T-helper 17 cell (primary cell): ENCODE data around the gene VWC2L. TPM values are rescaled to one million over a fixed set of nuclear protein-coding genes. Genes with fewer than 3 reads are reported as not detected.

Experiments used
- ATAC-seq: fragments of 150-1000 bp; cut with Tn5 transposase; 2 replicates; pipeline ENCODE4 v1.10.0; 2021; ENCODE audit warnings: mild to moderate bottlenecking, moderate library complexity
- DNase-seq, 3 donors: peaks; one replicate each; pipeline versions ENCODE4 v3.0.0 to v3.0.0-alpha.2; 2020 to 2021
- H3K9me3 ChIP-seq: one replicate; pipeline ENCODE4 v1.7.0; 2013; ENCODE audit warnings: low read length, mild to moderate bottlenecking; ENCODE audit not compliant: control insufficient read depth, poor library complexity, severe bottlenecking
- H3K27ac Mint-ChIP-seq: one replicate; pipeline ENCODE4 v1.8.0; 2022; ENCODE audit warnings: mild to moderate bottlenecking, moderate library complexity, mixed read lengths
- H3K27me3 Mint-ChIP-seq: one replicate; pipeline ENCODE4 v1.8.0; 2022; ENCODE audit warnings: mixed read lengths
- H3K36me3 Mint-ChIP-seq: one replicate; pipeline ENCODE4 v1.8.0; 2022; ENCODE audit warnings: low read depth, mixed read lengths
- H3K4me1 Mint-ChIP-seq: one replicate; pipeline ENCODE4 v1.8.0; 2022; ENCODE audit warnings: mild to moderate bottlenecking, mixed read lengths
- H3K4me3 Mint-ChIP-seq: one replicate; pipeline ENCODE4 v1.8.0; 2022; ENCODE audit warnings: mild to moderate bottlenecking, moderate library complexity, mixed read lengths
- total RNA-seq, 4 donors: library from RNA in 2 of 4; stranded (reverse) in 2 of 4; gene quantifications; one replicate each; pipeline ENCODE4 v1.2.3 and lab custom pipeline; 2022 to 2026

Gene VWC2L
- total RNA-seq (not detected), total RNA-seq (lab: John Stamatoyannopoulos, UW) (0 reads per million in 2 donors)

DNA sequence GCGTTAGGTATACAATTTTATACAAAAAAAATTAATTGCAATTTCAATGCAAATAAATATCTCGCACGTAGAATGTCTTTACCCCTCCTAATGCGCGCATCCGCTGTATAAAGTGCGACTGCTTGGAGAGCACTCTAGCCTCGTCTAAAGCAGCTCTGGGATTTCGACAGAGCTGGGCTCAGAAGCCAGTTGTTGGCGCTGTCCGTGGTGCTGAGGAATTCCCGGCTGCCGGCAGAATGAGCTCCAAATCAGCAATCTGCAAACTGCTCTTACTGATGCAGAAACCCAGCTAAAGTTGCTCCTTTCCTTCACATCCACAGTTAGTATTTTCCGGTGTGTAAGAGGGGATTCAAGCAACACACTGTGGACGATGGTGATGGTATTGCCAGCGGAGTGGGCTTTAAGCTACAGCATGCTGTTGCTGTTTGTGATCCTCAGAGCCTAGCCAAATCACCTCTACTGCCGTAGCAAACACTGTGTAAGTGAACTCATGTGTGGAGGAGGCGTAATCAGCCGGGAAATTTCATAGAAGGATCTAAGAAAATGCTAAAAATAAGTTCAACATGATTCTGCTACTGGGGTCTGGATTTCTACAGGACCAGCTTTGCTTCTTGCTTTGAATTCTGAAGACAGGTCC, at the start of gene VWC2L:
Gene VWC2L (plus strand): TSS at position 137 of the 637 bp plus-strand sequence. CDS start 3,140 bp downstream, outside the sequence.
- Mint-ChIP-seq H3K4me3 (no peak within 1 kb of the TSS), H3K36me3 (no peaks in the 10 kb centered on the region), H3K4me1 (no peaks in the 10 kb centered on the region), H3K27ac (no peak within 1 kb of the TSS), H3K27me3 (no peaks in the 10 kb centered on the region)
- peak in 1 of 3 donors; percentile 5 for DNase-seq
- no peak for ATAC-seq
- H3K9me3 ChIP-seq = no peaks in the 10 kb centered on the region

DNA sequence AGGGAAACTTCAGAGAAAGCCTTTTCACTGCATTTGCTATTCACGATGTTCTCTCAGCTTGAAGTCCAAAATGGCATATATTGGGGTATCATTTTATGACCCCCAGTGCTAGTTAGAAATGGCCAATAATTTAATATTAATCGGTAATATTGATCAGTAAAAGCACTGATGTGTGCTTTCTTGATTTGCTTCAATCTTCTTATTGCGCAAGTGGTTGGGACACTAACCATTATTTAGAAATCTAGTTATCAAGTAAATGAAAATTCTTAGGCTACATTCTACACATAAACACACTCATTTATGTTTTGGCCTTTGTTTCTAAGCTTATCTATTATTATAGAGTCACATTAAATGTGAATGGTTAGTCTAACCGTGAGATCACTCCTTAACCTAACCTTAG, 49.7 kb upstream of the VWC2L start:
- ATAC-seq (no peak), DNase-seq (no peak)
- no peaks in the 10 kb centered on the region for H3K9me3 ChIP-seq
- no peaks in the 10 kb centered on the region for H3K4me1 Mint-ChIP-seq
- no peaks in the 10 kb centered on the region for H3K27me3 Mint-ChIP-seq
- no peak overlapping the region for H3K4me3 Mint-ChIP-seq
- H3K27ac Mint-ChIP-seq = no peak overlapping the region
- H3K36me3 Mint-ChIP-seq = no peaks in the 10 kb centered on the region

DNA sequence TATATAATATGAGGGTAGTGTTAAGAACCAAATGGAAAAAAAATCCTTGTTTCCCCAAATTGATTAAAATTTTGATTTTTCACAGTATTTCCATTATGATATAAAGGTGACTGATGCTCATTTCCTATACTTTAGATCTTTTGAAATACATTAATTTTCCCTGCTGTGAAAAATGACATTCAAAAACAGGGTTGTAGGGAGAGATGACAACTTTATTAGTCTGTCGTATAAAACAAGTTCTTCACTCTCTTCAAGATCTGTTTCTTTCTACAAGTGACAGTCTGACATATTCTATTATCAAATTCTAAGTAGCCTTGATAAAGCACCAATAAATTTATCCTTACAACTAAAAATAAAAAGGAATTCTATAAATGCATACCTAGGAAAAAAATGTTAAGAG, 45.3 kb upstream of the VWC2L start:
- Mint-ChIP-seq H3K27ac (no peak overlapping the region), H3K36me3 (no peaks in the 10 kb centered on the region), H3K4me1 (no peaks in the 10 kb centered on the region), H3K4me3 (no peak overlapping the region), H3K27me3 (no peaks in the 10 kb centered on the region)
- DNase-seq (no peak), ATAC-seq (no peak)
- no peaks in the 10 kb centered on the region for H3K9me3 ChIP-seq

DNA sequence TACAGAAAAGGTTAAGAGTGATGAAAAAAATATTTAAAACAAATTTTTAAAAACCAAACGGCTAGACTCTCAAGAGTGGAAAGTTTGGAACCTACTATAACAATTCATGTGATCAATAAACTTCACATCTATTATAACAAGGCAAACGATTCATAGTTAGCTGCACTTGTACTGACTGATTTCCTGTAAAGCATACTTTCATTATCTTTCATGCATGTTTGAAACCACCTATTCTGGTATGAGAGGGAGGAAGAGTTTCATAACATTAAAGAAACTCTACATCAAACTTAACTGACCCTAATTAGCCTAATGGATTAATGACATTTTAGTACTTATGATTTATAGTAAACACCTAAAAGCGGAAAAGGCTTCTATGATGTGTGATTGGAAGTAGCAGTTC, 43.7 kb upstream of the VWC2L start:
- Mint-ChIP-seq H3K4me1 (no peaks in the 10 kb centered on the region), H3K4me3 (no peak overlapping the region), H3K36me3 (no peaks in the 10 kb centered on the region), H3K27me3 (no peaks in the 10 kb centered on the region), H3K27ac (no peak overlapping the region)
- DNase-seq (no peak), ATAC-seq (no peak)
- no peaks in the 10 kb centered on the region for H3K9me3 ChIP-seq

DNA sequence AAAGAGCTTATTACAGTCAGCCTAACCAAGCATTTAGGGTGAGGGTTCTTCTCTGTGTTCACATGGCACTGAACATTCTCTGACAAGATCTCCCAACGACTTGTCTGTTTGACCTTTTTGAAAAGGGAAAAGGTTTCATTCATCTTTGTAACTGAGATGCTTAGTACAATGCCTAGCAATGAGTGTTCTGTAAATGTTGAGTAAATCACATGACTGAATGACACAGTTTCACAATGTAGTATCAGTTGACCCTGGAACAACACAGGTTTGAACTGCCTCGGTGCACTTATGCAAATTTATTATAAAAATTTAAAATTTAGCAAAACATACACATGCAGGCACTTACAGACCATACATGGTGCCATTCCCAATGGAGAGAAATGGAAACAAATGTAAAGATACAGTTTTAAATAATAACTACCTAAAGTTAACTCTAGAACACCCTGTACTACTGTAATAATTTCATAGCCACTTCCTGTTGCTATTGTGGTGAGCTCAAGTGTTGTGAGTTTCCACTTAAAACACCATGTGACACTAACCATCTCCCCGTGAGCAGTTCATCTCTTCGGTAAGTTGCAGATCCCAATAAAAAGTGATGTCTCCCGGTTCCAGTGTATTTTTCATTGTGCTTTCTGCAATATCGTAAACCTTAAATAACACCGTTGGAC, 34.1 kb upstream of the VWC2L start:
- no peak overlapping the region for H3K4me3 Mint-ChIP-seq
- no peak for DNase-seq
- no peaks in the 10 kb centered on the region for H3K9me3 ChIP-seq
- H3K36me3 Mint-ChIP-seq = no peaks in the 10 kb centered on the region
- no peaks in the 10 kb centered on the region for H3K4me1 Mint-ChIP-seq
- H3K27me3 Mint-ChIP-seq = no peaks in the 10 kb centered on the region
- no peak for ATAC-seq
- no peak overlapping the region for H3K27ac Mint-ChIP-seq

DNA sequence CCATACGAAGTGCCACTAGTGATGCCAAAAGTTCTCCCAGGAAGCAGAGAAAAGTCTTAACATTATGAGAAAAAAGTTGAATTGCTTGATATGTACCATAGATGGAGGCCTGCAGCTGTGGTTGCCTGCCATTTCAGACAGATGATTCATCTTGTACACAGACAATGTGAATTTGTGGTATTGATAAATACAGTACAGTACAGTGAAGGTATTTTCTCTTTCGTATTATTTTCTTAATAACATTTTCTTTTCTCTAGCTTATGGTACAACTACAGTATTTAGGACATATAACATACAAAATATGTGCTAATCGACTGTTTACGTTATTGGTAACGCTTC, 33.6 kb upstream of the VWC2L start:
- DNase-seq (no peak), ATAC-seq (no peak)
- Mint-ChIP-seq H3K27ac (no peak overlapping the region), H3K4me3 (no peak overlapping the region), H3K27me3 (no peaks in the 10 kb centered on the region), H3K4me1 (no peaks in the 10 kb centered on the region), H3K36me3 (no peaks in the 10 kb centered on the region)
- no peaks in the 10 kb centered on the region for H3K9me3 ChIP-seq

DNA sequence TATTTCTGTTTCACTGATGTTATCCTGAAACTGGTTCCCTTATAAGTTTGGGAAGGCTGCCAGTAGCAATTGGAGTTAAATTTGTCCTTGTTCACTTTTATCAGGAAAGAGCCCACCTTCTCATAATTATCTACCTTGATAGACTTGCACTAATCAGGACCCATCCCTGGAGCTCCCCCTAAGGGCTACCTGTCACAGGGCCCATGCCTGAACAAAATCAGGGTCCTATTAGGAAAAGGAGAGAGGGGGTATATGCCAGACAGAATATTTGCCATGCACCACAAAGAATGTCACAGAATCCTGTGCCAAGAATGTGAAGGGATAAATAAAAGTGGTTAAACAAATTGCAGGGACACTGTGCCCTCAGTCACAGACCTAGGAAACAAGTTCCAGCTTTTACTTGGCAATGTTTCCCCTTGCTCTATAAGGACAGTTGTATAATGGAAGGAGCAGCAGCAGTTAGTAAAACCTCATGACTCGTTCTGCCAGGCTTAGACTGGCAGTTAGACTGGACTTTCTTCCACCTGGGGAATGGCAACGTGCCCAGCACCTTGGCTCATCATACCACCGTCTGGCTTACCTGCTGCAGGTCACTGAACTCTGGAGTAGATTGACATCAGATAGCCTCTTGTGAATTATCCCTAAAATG, 32.3 kb upstream of the VWC2L start:
- no peak overlapping the region for H3K27ac Mint-ChIP-seq
- no peak overlapping the region for H3K4me3 Mint-ChIP-seq
- ATAC-seq (no peak), DNase-seq (no peak)
- H3K9me3 ChIP-seq = no peaks in the 10 kb centered on the region
- H3K4me1 Mint-ChIP-seq = no peaks in the 10 kb centered on the region
- H3K27me3 Mint-ChIP-seq = no peaks in the 10 kb centered on the region
- no peaks in the 10 kb centered on the region for H3K36me3 Mint-ChIP-seq

DNA sequence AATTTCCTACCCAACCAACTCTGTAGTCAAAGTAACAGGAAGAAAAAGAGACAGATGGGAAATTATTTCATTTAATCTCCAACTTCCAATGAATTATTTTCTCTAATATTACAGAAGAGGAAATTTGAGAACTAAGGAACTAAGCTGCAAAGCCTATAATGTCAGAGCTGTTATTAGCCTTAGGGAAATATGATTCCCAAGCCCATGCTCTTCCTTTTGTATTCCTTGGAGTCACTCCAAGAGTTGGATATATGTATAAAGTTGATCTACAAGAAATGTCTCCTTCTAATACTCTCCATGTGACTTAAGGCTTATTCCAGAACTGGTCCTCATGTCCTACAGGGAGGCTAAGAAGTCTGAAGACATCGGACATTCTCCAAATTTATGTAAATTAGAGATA, 31.6 kb upstream of the VWC2L start:
- Mint-ChIP-seq H3K4me1 (no peaks in the 10 kb centered on the region), H3K4me3 (no peak overlapping the region), H3K27me3 (no peaks in the 10 kb centered on the region), H3K27ac (no peak overlapping the region), H3K36me3 (no peaks in the 10 kb centered on the region)
- ATAC-seq = no peak
- DNase-seq = no peak
- no peaks in the 10 kb centered on the region for H3K9me3 ChIP-seq

DNA sequence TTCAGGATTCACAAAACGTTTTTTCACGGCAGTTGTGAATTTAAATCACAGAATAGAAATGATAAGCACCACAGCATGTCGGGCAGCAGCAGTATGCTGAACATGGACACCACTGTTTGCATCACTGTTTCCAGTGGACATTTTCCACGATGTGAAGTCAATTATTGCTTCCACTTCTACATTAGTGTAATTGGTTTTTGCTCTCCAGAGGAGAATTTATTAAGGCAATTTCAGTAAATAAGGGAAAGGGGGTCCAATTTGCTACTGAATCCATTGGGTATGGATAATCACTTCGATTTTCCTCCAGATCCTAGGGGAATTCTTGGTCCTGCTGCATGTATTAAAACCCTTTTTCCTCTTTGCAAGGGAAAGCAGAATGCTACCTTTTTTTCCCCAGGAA, 30.2 kb upstream of the VWC2L start:
- Mint-ChIP-seq H3K4me3 (no peak overlapping the region), H3K4me1 (no peaks in the 10 kb centered on the region), H3K27ac (no peak overlapping the region), H3K36me3 (no peaks in the 10 kb centered on the region), H3K27me3 (no peaks in the 10 kb centered on the region)
- H3K9me3 ChIP-seq = no peaks in the 10 kb centered on the region
- ATAC-seq = no peak
- DNase-seq = no peak

DNA sequence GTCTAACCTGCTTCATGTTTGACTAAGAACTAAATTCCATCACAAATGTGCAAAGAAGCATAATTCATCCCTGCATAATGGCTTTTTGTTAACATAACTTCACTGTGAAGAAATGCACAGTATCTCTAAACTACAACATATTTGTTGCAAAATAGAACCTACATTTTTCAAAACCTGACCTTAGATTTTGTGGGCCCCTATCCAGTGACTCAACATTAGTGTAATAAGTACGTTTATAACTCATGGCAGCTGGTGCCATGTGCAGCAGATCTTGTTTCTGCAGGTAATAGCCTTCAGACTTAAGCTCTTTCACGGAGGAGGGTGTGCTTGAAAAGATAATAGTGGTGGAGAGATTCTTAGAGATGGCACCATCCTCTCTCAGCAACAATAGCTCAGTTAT, 28.6 kb upstream of the VWC2L start:
- no peaks in the 10 kb centered on the region for H3K27me3 Mint-ChIP-seq
- H3K27ac Mint-ChIP-seq = no peak overlapping the region

DNA sequence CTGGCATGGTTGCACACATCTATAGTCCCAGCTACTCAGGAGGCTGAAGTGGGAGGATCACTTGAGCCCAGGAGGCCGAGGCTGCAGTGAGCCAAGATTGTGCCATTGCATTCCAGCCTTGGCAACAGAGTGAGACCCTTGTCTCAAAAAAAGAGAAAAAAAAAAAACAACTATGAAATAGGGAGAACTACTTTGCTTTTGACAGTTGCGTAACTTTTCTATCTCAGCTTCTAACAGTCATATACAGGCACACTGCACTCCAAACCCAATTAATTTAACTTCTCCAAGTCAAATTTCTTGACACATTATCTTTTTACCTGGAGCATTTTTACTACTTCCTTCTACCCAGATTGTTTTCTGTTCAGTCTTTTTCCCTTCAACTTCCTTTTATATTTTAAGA, 24.1 kb upstream of the VWC2L start:
- DNase-seq (no peak), ATAC-seq (no peak)
- Mint-ChIP-seq H3K4me3 (no peak overlapping the region), H3K27ac (no peak overlapping the region), H3K27me3 (no peaks in the 10 kb centered on the region), H3K4me1 (no peaks in the 10 kb centered on the region), H3K36me3 (no peaks in the 10 kb centered on the region)
- H3K9me3 ChIP-seq = no peaks in the 10 kb centered on the region

More for the DNA sequence above, 28.6 kb upstream of the VWC2L start:
- no peaks in the 10 kb centered on the region for H3K9me3 ChIP-seq
- ATAC-seq (no peak), DNase-seq (no peak)
- no peaks in the 10 kb centered on the region for H3K36me3 Mint-ChIP-seq
- H3K4me1 Mint-ChIP-seq = no peaks in the 10 kb centered on the region
- H3K4me3 Mint-ChIP-seq = no peak overlapping the region

DNA sequence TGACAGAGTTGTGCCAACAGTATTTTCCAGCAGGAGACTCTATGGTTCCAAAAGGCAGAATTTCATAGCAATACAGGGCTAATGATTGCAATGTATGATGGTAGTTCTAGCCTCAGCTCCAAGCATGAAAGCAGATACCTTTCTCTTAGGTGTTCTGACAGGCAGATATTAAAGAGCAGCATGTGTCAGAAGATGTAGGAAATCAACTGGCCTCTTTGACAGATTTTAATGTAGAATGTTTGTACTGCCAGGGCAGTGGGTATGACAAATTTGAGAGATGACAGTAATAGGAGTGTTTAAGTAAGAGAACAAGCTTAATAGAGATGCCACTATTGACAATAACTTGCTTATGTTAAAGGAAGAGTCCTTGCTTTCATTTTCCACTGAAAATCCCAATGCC, 21.5 kb upstream of the VWC2L start:
- Mint-ChIP-seq H3K27ac (no peak overlapping the region), H3K4me1 (no peaks in the 10 kb centered on the region), H3K4me3 (no peak overlapping the region), H3K27me3 (no peaks in the 10 kb centered on the region), H3K36me3 (no peaks in the 10 kb centered on the region)
- DNase-seq (no peak), ATAC-seq (no peak)
- no peaks in the 10 kb centered on the region for H3K9me3 ChIP-seq

DNA sequence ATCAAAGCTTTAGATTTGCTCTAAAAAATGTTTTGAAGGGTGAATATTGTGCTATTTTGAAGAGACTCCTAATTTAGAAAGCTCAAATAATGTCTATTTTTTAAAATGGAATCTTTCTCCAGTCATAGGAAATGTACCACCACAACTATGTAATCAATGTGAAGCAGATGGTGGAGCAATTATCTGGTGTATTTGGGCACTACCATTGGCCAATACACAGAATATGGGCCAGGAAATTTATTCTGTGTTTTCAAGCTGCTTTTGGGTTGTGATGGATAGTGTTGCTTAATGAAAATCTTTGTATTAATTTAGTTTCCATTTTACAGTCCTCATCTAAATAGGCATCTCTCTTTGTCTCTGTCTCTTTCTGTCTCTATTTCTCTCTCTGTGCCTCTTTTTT, 17.1 kb upstream of the VWC2L start:
- Mint-ChIP-seq H3K27ac (no peak overlapping the region), H3K4me1 (no peaks in the 10 kb centered on the region), H3K4me3 (no peak overlapping the region), H3K27me3 (no peaks in the 10 kb centered on the region), H3K36me3 (no peaks in the 10 kb centered on the region)
- ATAC-seq (no peak), DNase-seq (no peak)
- H3K9me3 ChIP-seq = no peaks in the 10 kb centered on the region

DNA sequence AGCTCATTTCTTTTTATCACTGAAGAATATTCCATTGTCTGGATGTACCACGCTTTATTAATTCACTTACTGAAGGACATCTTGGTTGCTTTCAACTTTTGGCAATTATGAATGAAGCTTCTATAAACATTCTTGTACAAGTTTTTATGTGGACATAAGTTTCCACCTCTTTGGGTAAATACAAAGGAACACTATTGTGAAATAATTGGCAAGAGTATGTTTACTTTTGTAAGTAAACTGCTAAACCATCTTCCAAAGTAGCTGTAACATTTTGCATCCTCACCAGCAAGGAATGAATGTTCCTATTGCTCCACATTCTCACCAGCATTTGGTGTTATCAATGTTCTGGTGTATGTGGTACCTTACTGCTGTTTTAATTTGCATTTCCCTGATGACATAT, 15.8 kb upstream of the VWC2L start:
- Mint-ChIP-seq H3K4me3 (no peak overlapping the region), H3K27ac (no peak overlapping the region), H3K4me1 (no peaks in the 10 kb centered on the region), H3K36me3 (no peaks in the 10 kb centered on the region), H3K27me3 (no peaks in the 10 kb centered on the region)
- H3K9me3 ChIP-seq = no peaks in the 10 kb centered on the region
- no peak for ATAC-seq
- DNase-seq = no peak
